Endothelial cell of umbilical vein (primary cell): Measurements from ENCODE around the gene MYT1. TPM values are rescaled to one million over a fixed set of nuclear protein-coding genes. Genes with fewer than 3 reads are reported as not detected.

Source experiments
- BruUV-seq: library from RNA; stranded (reverse); fragments of 400-500 nt; replicated peaks from 2 replicates; lab custom pipeline; 2021; lab: Mats Ljungman, UMichigan
- CTCF ChIA-PET: fragments of 300-600, 350-600 bp; sonication (Branson Sonifier 250); formaldehyde crosslinking; loops from one replicate; lab custom pipeline; 2021; ENCODE audit warnings: antibody characterized with exemption, inconsistent platforms; lab: Charles Lee
- POLR2A ChIA-PET: fragments of 300-600, 350-600 bp; sonication (Branson Sonifier 250); formaldehyde crosslinking; loops from one replicate; lab custom pipeline; 2021; ENCODE audit warnings: antibody characterized with exemption, inconsistent platforms; lab: Charles Lee
- DNase-seq: peaks from one replicate; pipeline ENCODE4 v3.0.0-alpha.2; 2011; ENCODE audit warnings: low read depth, low spot score
- FAIRE-seq: peaks from 2 replicates; lab custom pipeline; 2011; peaks lifted over from hg19 to GRCh38; lab: Jason Lieb, UNC
- H2AFZ ChIP-seq: 2 replicates; pipeline ENCODE4 v1.6.0; 2012; ENCODE audit warnings: low read depth, low read length, control low read depth, inconsistent platforms
- H3K27ac ChIP-seq: 2 replicates; pipeline ENCODE4 v1.5.1; 2011; ENCODE audit warnings: low read depth, mild to moderate bottlenecking, control low read depth, low read length, moderate library complexity; ENCODE audit not compliant: insufficient read depth
- H3K27me3 ChIP-seq, 2 experiments: 2 replicates each; pipeline versions ENCODE4 v1.6.0 to v1.6.1; 2011; ENCODE audit warnings: low read length in 2 of 2, mixed read lengths in 1 of 2; ENCODE audit not compliant: control insufficient read depth in 2 of 2, insufficient read depth in 2 of 2
- H3K36me3 ChIP-seq, 2 experiments: 2 replicates in 1 of 2; 3 replicates in 1 of 2; pipeline ENCODE4 v1.5.1; 2011; ENCODE audit warnings: low read length in 2 of 2, mild to moderate bottlenecking in 1 of 2, moderate library complexity in 1 of 2; ENCODE audit not compliant: control insufficient read depth in 2 of 2, insufficient read depth in 2 of 2; ENCODE audit errors: extremely low read depth in 1 of 2
- H3K4me1 ChIP-seq: 3 replicates; pipeline ENCODE4 v1.5.1; 2011; ENCODE audit warnings: mild to moderate bottlenecking, low read length; ENCODE audit not compliant: control insufficient read depth, insufficient read depth; ENCODE audit errors: extremely low read depth
- H3K4me2 ChIP-seq: 2 replicates; pipeline ENCODE4 v1.6.1; 2011; ENCODE audit warnings: low read length, control low read depth, mixed read lengths; ENCODE audit not compliant: insufficient read depth
- H3K4me3 ChIP-seq, 3 experiments: fragments of 200-600 bp in 1 of 3; sonication (generic), shearing (Covaris generic) in 1 of 3; replicated peaks in 1 of 3; 2 replicates each; pipeline ENCODE4 v1.5.1; 2011 to 2016; ENCODE audit warnings: control low read depth in 3 of 3, low read length in 3 of 3, mild to moderate bottlenecking in 2 of 3, inconsistent platforms in 1 of 3, low read depth in 1 of 3, moderate library complexity in 1 of 3; ENCODE audit not compliant: insufficient read depth in 1 of 3
- H3K79me2 ChIP-seq: 2 replicates; pipeline ENCODE4 v1.6.0; 2012; ENCODE audit warnings: low read length, inconsistent platforms; ENCODE audit not compliant: control insufficient read depth, insufficient read depth
- H3K9ac ChIP-seq: replicated peaks from 2 replicates; pipeline ENCODE3; 2011; ENCODE audit warnings: low read length, control low read depth; ENCODE audit not compliant: insufficient read depth; ENCODE audit errors: extremely low read depth
- H3K9me1 ChIP-seq: replicated peaks from 3 replicates; pipeline ENCODE4 v1.6.0; 2011; ENCODE audit warnings: mild to moderate bottlenecking, low read length; ENCODE audit not compliant: control insufficient read depth, insufficient read depth; ENCODE audit errors: extremely low read depth
- H3K9me3 ChIP-seq: replicated peaks from 2 replicates; pipeline ENCODE4 v1.5.1; 2012; ENCODE audit warnings: low read length, inconsistent platforms; ENCODE audit not compliant: control insufficient read depth, insufficient read depth
- H4K20me1 ChIP-seq: replicated peaks from 2 replicates; pipeline ENCODE3; 2011; ENCODE audit warnings: mild to moderate bottlenecking, low read length; ENCODE audit not compliant: control insufficient read depth, insufficient read depth; ENCODE audit errors: extremely low read depth
- EZH2 ChIP-seq: IDR thresholded peaks from 2 replicates; pipeline ENCODE4 v1.6.1; 2012; ENCODE audit warnings: borderline replicate concordance, low read depth, mild to moderate bottlenecking, moderate library complexity, low read length, inconsistent platforms; ENCODE audit not compliant: severe bottlenecking
- FOS ChIP-seq: IDR thresholded peaks from 2 replicates; pipeline ENCODE4 v1.6.1; 2011; ENCODE audit warnings: mild to moderate bottlenecking, low read length, moderate library complexity, borderline replicate concordance; ENCODE audit not compliant: insufficient read depth
- GATA2 ChIP-seq: IDR thresholded peaks from 2 replicates; pipeline ENCODE4 v1.7.0; 2011; ENCODE audit warnings: low read depth, mild to moderate bottlenecking, moderate library complexity, mixed read lengths, low read length; ENCODE audit not compliant: insufficient read length, insufficient read depth
- JUN ChIP-seq: IDR thresholded peaks from 2 replicates; pipeline ENCODE4 v1.6.1; 2011; ENCODE audit warnings: borderline replicate concordance, low read depth; ENCODE audit not compliant: insufficient read length, insufficient read depth
- MAX ChIP-seq: IDR thresholded peaks from 2 replicates; pipeline ENCODE4 v1.6.1; 2011; ENCODE audit not compliant: insufficient read depth, insufficient read length
- MYC ChIP-seq: IDR thresholded peaks from one replicate; pipeline ENCODE4 v1.6.1; 2011; ENCODE audit warnings: mild to moderate bottlenecking, low read depth, low read length
- POLR2A ChIP-seq: IDR thresholded peaks from 2 replicates; pipeline ENCODE4 v1.6.1; 2012; ENCODE audit warnings: low read depth, mild to moderate bottlenecking, control low read depth, low read length
- POLR2AphosphoS5 ChIP-seq: IDR thresholded peaks from 2 replicates; pipeline ENCODE4 v1.6.1; 2012; ENCODE audit warnings: low read depth, mild to moderate bottlenecking, control low read depth, low read length, moderate library complexity; ENCODE audit not compliant: insufficient read depth
- dilution Hi-C: fragments of 300-500 bp; cut with MboI; formaldehyde crosslinking; loops from one replicate; pipeline ENCODE4 v1.15.0; 2019; ENCODE audit warnings: low sequenced_read_pairs; ENCODE audit not compliant: extremely low pct_ligation_motif_present
- intact Hi-C: fragments of 100-400 bp; cut with micrococcal nuclease; formaldehyde crosslinking; loops from one replicate; pipeline ENCODE4 v1.10.0; 2022
- polyA plus RNA-seq, 4 experiments: library from polyadenylated mRNA; depleted of rRNA in 3 of 4; stranded (reverse) in 3 of 4; unstranded in 1 of 4; fragments of >200 nt; gene quantifications; 2 replicates each; pipeline versions ENCODE4 v1.2.1 to v1.2.3, GENCODE V29; 2011 to 2012; ENCODE audit warnings: missing spikeins in 1 of 4
- total RNA-seq: library from RNA; stranded (reverse); gene quantifications from 2 replicates; pipeline ENCODE4 v1.2.3, GENCODE V29; 2021
- TF ChIP-seq, protein P1 (sequence below), 2 donors: IDR thresholded peaks; 1 replicate in 1 of 2; 2 replicates in 1 of 2; pipeline ENCODE4 v1.5.1; 2011; ENCODE audit warnings: low read length in 2 of 2, mild to moderate bottlenecking in 2 of 2, moderate library complexity in 2 of 2, control low read depth in 1 of 2, inconsistent platforms in 1 of 2, low read depth in 1 of 2; ENCODE audit not compliant: insufficient read depth in 1 of 2; ENCODE audit errors: extremely low read depth in 1 of 2

Gene MYT1
- total and polyA plus RNA-seq, 2 donors (not counting 3 experiments of a cell fraction or from before 2014, with no cell fraction given), result not detected

GRCh38 chr20:64198347-64198746 lies 34.1 kb downstream of the MYT1 start:
- H3K9me1 ChIP-seq, result no peaks in the 10 kb centered on the region
- no peak overlapping the region for H2AFZ ChIP-seq
- CTCF ChIA-PET, result no interaction called here
- FAIRE-seq (no peak), DNase-seq (no peak)
- no peak overlapping the region for H3K9ac ChIP-seq
- H3K27ac ChIP-seq, result no peak overlapping the region
- no TSS peak for BruUV-seq
- H3K36me3 ChIP-seq, result no peaks in the 10 kb centered on the region
- POLR2A ChIA-PET, result no interaction called here
- intact Hi-C loops (no loop called here), dilution Hi-C loops (no loop called here)
- H3K4me2 ChIP-seq, result no peak overlapping the region
- peaks cover 0 to under 1% of the 10 kb centered on the region in 2 experiments for H3K27me3 ChIP-seq
- TF ChIP-seq EZH2 (no peak), MYC (no peak), POLR2A (no peak), MAX (no peak), GATA2 (no peak), JUN (no peak), FOS (no peak), POLR2AphosphoS5 (no peak)
- TF ChIP-seq, protein P1, sequence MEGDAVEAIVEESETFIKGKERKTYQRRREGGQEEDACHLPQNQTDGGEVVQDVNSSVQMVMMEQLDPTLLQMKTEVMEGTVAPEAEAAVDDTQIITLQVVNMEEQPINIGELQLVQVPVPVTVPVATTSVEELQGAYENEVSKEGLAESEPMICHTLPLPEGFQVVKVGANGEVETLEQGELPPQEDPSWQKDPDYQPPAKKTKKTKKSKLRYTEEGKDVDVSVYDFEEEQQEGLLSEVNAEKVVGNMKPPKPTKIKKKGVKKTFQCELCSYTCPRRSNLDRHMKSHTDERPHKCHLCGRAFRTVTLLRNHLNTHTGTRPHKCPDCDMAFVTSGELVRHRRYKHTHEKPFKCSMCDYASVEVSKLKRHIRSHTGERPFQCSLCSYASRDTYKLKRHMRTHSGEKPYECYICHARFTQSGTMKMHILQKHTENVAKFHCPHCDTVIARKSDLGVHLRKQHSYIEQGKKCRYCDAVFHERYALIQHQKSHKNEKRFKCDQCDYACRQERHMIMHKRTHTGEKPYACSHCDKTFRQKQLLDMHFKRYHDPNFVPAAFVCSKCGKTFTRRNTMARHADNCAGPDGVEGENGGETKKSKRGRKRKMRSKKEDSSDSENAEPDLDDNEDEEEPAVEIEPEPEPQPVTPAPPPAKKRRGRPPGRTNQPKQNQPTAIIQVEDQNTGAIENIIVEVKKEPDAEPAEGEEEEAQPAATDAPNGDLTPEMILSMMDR (IDR thresholded peaks at IDR 0.05; ENCODE audit: extremely low read depth in 1 of 2, insufficient read depth in 1 of 2, low read depth in 1 of 2, low read length in 2 of 2), result no peak
- H3K79me2 ChIP-seq, result no peaks in the 10 kb centered on the region
- H4K20me1 ChIP-seq, result no peaks in the 10 kb centered on the region
- no peaks in the 10 kb centered on the region for H3K4me1 ChIP-seq
- H3K4me3 ChIP-seq, result no peak overlapping the region
- H3K9me3 ChIP-seq, result no peaks in the 10 kb centered on the region
